ENCODE measurements around the gene ADAMTS2.

ADAMTS2 gene

GRCh38 chr5:179139111-179139935, 205.9 kb downstream of the ADAMTS2 start:
- DNase-seq (ENCODE audit: low read depth, low spot score), result no peak

GRCh38 chr5:179138568-179138925, 206.7 kb downstream of the ADAMTS2 start:
- no peak for DNase-seq (ENCODE audit: low read depth, low spot score)

- DNase-seq (ENCODE audit: low read depth, low spot score), result no peak
Measured at GRCh38 chr5:179137643-179138567, 207.4 kb downstream of the ADAMTS2 start.

- no peak for DNase-seq (ENCODE audit: low read depth, low spot score)
Measured at GRCh38 chr5:179137016-179137642, 208.1 kb downstream of the ADAMTS2 start.

- no peak for DNase-seq (ENCODE audit: low read depth, low spot score)
Measured at GRCh38 chr5:179135441-179136215, 209.6 kb downstream of the ADAMTS2 start.

GRCh38 chr5:179135006-179135405, 210.3 kb downstream of the ADAMTS2 start:
- no peak for DNase-seq (ENCODE audit: low read depth, low spot score)

GRCh38 chr5:179134511-179134910, 210.8 kb downstream of the ADAMTS2 start:
- DNase-seq (ENCODE audit: low read depth, low spot score), result no peak

- DNase-seq (ENCODE audit: low read depth, low spot score), result no peak
Measured at GRCh38 chr5:179132586-179133355, 212.5 kb downstream of the ADAMTS2 start.

- DNase-seq (ENCODE audit: low read depth, low spot score), result no peak
Measured at GRCh38 chr5:179131886-179132585, 213.2 kb downstream of the ADAMTS2 start.

GRCh38 chr5:179131321-179131835, 213.9 kb downstream of the ADAMTS2 start:
- DNase-seq (ENCODE audit: low read depth, low spot score), result no peak

- no peak for DNase-seq (ENCODE audit: low read depth, low spot score)
Measured at GRCh38 chr5:179130101-179130681, 215.1 kb downstream of the ADAMTS2 start.

- DNase-seq (ENCODE audit: low read depth, low spot score), result no peak
Measured at GRCh38 chr5:179129607-179130071, 215.6 kb downstream of the ADAMTS2 start.

- no peak for DNase-seq (ENCODE audit: low read depth, low spot score)
Measured at GRCh38 chr5:179128976-179129375, 216.3 kb downstream of the ADAMTS2 start.

- no peak for DNase-seq (ENCODE audit: low read depth, low spot score)
Measured at GRCh38 chr5:179128041-179128365, 217.3 kb downstream of the ADAMTS2 start.

- DNase-seq (ENCODE audit: low read depth, low spot score), result no peak
Measured at GRCh38 chr5:179127136-179128040, 217.9 kb downstream of the ADAMTS2 start.

GRCh38 chr5:179126506-179126991, 218.7 kb downstream of the ADAMTS2 start:
- no peak for DNase-seq (ENCODE audit: low read depth, low spot score)

- DNase-seq (ENCODE audit: low read depth, low spot score), result no peak
Measured at GRCh38 chr5:179125789-179126505, 219.3 kb downstream of the ADAMTS2 start.
